Activated CD4-positive, CD25-positive, alpha-beta regulatory T cell (primary cell): ENCODE measurements around the gene NAGLU.
A peak's percentile ranks its signal among the peaks of the same experiment; 100 is the strongest.

ENCODE experiments used
- DNase-seq, 4 experiments: peaks; one replicate each; lab custom pipeline; 2025; lab: John Stamatoyannopoulos, UW

NAGLU gene

DNA sequence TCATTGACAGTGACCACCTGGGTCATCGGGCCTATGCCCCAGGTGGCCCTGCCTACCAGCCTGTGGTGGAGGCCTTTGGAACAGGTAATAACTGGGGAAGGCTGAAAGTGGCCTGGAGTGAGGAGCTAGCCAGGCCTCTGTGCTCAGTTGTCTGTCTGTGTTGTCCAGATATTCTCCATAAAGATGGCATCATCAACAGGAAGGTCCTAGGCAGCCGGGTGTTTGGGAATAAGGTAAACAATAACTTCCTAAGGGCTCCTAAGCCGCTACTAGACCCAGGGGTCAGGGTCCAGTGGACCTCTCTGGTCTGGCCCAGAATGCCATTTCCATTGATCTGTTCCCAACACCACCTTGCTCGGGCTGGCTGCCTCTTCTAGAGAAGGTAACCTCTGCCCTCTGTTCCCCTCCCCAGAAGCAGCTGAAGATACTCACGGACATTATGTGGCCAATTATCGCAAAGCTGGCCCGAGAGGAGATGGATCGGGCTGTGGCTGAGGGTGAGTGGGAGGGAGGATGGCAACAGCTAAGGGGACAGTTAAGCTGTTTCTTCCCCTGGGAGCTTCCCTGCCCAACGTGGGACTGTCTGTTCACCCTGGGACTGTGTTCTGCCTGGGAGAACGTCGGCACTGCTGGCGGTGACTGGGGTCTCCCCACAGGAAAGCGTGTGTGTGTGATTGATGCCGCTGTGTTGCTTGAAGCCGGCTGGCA, 28.9 kb downstream of the NAGLU start:
- no peak for DNase-seq

DNA sequence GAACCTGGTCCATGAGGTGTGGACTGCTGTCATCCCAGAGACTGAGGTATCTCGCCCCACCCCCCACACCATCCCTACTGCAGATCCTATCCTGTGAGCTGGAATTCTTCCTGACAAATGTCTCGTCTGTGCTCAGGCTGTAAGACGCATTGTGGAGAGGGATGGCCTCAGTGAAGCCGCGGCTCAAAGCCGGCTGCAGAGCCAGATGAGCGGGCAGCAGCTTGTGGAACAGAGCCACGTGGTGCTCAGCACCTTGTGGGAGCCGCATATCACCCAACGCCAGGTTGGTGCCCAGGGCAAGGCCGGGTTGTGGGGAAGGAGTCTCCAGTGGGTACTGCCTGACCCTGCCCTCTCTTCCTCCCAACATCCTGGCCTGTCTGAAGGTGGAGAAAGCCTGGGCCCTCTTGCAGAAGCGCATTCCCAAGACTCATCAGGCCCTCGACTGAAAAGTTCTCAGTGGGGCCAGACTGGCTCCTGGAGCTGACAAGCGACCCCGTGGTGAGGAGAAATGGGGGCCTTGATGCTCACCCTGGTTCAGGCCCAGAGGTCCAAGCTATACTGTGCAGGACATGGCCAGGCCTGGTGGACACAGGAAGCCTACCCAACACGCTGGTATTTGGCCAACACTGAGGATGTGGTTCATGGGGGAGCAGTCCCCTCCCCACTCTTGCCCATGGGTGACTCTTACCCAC, 29.6 kb downstream of the NAGLU start:
- DNase-seq: no peak

DNA sequence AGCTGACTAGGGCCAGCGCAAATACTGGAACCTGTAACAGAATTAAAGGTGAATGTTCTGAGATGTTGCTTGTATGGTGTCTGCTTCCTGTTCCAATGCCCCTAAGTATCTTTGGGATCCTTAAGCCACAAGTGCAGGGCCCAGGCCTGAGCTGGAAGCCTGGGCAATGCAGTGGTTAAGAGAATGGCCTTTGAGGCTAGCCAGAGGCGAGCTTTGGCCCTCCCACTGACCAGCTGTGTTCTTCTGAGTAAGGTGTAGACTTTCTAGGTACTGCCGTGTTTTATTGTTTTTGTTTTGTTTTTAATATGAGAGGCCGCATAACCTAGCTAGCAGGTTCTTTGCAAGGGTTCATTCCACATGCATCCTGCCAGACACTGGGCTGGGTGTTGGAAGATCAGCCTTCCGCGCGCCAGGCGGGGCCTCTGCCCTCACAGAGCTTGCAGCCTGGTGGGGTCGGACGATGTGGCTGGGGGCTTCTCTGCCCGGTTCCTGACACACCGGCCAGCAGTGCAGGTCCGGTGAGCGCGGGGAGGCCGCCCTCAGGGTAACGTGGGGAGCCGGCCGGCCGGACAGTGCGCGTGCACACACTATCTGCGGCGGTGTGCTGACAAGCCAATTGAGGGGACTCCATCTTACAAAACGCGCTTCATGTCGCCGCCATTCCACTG, 30.3 kb downstream of the NAGLU start:
- DNase-seq: no peak

DNA sequence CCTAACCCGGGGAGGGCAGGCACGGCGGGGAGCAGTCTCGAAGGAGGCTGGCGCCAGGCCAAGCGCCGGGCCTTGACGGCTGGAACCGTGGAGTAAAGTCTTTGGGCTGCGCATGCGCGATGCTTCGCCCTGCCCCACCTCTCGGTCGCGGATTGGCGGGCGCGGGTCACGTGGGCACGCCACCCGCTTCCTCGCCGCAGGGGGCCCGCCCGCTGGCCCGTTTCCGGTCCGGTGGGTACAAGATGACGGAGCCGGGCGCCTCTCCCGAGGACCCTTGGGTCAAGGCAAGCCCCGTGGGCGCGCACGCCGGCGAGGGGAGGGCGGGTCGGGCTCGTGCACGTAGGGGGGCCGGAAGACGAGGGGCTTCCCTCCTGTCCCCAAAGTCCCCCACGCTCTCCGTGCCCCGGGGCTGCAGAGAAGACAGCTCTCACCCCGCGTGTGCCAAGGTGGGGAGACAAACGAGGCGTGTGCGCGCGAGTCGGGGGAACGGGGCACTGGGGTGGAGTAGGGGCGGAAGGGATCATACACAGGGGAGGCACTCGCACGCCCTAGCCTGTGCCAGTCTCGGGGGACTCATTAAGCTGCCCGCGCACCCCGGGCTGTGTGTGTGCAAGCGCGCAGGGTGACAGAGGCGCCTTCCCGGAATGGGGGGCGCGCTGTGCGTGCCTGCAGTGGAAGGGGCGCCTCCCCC, 31.0 kb downstream of the NAGLU start, which contains the start of gene MLX:
Gene MLX, plus strand, starts transcription at position 218 of the 691 bp plus-strand sequence. Its CDS starts 25 bp downstream, at position 243.
- peak; percentile 79 to 86 (median 84) for DNase-seq

DNA sequence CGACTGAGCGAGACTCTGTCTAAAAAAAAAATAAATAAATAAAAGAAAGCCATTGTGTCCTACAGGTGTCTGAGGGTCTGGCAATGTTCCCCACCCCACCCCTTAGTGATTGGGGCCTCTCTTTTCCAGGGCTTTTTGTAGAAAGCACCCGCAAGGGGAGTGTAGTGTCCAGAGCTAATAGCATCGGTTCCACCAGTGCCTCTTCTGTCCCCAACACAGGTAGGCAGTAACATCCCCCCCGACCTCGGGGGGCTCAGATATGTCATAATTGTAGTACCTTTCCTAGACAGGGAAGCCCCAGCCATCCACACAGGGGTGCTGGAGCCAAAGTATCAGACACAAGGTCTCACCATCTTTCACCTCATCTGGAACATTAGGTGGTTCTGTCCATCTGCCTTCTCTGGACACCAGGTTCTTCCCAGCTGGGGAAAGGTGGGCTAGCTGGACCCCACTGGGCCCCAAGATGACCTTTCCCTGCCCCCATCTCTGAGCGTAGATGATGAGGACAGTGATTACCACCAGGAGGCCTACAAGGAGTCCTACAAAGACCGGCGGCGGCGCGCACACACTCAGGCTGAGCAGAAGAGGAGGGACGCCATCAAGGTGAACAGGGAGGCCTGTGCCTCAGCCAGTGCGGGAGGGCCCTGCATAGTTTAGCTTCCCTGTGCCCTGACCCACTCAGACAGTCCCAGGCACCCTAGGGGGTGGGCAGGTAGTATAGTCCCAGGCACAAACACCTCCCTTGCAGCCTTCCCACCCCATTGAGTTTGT, 32.5 kb downstream of the NAGLU start:
- no peak for DNase-seq

DNA sequence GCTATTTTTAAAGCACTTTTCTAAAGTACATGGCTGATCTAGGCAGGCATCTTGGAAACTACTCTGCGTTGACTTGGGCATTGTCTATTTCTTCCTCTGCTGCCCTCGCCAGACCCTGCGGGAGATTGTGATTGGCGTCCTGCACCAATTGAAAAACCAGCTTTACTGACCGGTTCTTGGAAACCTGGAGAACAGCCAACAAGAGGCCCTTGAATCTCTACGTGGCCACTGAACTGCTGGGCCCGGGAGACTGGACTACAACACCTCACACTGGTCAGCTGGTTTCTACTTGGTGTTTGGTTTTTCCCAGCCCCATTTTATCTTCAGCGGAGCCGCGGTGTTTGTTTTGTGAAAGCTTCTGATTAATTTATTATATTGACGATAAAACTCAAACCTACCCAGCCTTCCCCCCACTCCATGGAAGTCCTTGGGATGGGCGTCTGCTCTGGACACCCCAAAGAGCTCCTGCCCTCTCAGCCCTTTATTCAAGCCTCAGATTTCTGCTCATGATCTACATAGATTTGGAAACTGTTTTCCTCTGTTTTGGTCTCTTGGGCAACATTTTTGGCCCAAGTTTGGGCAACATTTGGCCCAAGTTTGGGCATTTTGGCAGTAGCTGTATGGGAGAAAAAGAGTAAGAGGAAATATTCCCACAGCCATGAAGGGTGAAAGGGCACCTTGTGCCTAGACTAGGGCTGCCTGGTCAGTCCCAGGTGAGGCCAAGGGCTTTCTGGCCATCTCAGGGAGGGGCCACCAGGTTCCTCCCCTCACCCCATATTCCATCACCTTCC, 35.6 kb downstream of the NAGLU start:
- no peak for DNase-seq

DNA sequence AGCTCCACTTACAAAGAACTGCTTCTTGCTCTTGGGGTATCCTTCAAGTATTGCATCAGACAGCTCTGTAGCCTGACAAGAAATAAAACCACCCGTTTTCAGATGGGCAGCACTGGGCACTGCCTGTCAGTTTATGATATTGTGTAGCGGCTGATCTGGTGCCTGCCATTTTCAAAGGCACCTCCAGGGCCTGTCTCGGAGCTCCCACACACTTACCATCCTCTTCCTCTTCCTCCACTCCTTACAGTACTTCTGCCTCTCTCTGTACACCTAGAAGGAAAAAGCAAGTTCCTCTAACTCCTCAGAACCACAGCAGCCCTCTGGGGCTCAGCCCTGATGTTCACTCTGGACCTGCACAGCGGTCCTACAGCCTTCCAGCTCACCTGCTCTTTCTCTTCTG, 37.1 kb downstream of the NAGLU start:
- no peak for DNase-seq

DNA sequence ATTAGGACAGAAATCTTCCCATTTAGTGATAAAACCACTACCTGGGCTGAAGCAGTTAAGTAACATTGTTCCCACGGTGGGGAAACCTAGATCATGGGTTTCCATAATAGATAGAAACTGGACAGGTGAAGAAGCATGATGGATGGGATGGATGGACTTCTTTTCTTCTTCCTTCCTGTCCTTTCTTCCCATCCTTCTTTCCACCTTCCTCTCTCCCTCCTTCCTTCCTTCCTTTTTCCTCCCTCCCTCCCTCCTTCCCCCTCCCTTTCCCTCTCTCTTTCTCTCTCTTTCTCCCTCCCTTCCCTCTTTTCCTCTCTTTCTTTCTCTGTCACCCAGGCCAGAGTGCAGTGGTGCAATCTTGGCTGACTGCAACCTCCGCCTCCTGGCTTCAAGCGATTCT, 38.4 kb downstream of the NAGLU start:
- no peak for DNase-seq

DNA sequence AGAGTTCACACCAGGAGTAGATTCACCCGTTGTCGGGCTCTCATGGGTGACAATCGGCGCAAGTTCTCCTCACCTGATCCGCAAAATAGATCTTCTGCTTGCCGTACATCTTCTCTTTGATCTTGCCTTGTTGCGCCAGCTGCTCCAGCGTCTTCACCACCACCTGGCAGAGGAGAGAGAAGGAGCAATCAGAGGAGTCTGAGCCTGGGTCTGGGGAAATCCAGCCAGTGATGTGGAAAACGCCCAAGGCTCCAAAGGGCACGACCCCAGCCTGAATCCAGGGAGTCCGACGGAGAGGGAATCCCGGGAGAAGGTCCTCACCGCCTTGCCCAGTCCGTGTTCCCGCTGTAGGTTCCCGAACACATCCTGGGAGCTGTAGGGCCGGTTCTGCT, 41.1 kb downstream of the NAGLU start:
- no peak for DNase-seq

DNA sequence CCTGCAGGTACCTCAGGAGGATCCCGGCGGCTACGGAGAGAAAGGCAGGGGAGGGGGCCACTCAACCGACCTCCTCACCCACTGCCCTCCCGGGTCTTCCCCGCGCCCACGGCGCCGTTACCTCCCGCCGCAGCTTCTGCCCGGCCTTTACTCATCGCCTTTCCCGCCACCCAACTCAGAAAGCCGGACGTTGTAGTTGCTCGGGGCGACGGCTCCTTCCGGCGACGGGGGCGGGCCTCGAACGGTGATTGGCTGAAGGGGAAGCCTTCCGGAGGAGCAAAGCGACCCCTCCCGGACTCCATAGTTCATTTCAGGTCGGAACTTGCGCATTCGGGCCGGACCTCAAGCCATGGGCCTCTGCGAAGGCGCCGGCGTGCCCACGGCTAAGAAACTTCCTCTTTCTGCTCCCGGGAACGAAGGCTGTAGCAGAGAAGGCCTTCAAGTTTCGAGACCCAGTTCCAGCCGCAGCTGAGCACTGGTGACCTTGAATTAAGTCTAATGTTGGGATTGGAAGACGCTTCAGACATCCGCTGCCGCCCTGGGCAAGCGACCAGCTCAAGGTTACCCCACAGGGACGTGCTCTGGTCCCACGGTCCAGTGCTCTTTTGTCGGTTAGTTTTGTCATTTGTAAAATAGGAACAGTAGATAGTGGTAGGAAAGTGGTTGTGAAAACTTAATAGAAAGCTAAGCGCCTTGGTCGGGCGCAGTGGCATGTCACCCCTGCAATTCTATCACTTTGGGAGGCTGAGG, 41.7 kb downstream of the NAGLU start, which contains the start of gene PSMC3IP:
Gene PSMC3IP, minus strand, starts transcription at position 198 of the 750 bp plus-strand sequence. Its CDS starts 43 bp downstream, at position 155.
- DNase-seq: peak; percentile 84 to 87 (median 84)

DNA sequence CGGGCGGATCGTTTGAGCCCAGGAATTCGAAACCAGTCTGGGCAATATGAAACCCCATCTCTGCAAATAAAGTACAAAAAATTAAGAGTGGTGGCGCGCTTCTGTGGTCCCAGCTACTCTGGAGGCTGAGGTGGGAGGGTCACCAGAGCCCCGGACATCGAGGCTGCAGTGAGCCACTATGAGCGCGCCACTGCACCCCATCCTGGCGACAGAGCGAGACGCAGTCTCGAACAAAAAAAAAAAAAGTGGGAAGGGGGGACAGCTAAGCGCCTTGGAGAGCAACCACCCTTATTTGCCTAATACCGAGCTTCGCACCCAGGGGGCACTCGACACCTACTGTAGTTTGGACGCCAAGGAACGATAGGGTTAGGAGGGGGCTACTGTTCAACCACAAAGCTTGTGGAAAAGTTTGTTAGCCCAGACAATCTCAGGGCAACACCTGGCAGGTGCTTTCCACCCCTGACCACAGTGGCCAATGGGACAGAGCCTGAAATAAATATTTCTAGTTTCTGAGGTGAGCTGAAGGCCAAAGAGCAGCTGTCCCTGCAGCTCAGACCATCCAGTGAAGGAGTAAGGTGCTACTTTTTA, 42.3 kb downstream of the NAGLU start:
- DNase-seq: peak; percentile 28 to 60 (median 36)

DNA sequence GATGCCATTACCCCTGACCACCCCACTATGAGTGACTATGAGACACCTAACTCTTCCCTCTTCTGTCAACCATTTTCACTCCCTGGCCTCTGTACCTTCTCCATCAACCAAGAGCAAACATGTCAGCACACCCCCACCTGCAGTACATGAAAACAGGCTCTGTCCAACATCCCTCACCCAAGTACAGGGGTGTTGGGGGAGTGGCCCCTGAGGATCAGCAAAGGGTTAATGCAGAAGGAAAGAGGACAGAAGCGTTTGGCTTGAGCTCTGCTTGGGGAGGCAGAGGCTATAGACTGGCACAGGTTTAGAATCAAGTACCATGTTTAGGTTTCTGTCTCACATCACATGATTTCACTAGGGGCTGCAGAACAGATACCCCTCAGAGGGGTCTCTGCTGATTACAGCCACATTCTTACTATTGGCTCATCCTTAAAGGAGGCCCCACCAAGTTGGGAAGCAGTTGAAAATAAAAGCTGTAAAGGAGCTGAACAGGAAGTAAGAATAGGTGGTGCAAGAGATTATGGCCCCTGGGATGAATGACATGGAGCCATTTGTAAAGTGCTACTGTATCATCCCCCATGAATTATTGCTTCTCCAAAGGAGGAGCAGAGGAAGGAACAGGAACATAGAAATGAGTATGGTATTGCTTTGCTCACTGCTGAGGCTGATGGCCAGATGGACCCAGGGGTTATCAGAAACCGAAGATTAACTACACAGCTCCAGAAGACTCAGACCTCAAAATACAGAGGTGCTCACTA, 43.9 kb downstream of the NAGLU start:
- DNase-seq: no peak

DNA sequence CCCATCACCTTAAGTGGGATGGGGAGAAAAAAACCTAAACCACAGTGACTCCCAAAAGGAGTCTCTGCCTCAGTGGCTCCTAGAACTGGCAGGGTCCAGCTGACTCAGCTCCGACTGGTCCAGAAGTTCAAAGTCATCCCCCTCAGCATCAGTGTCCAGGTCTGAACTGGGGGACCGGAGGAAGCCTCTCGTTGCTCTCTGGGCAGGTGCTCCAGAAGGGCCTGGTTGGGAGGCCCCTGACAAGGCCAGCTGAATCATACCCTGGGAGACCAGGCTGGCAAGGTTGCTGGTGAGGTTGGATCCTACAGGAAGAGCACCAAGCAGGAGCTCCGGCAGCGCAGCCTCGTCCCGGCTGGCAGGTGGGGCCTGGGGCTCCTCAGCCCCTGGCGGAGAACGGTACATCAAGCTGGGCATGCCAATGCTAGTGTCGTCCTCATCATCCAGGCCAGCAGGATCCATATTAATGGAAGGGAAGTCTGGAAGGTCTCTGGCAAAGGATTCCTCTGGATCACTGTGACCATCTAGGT, 45.8 kb downstream of the NAGLU start:
- DNase-seq: no peak

DNA sequence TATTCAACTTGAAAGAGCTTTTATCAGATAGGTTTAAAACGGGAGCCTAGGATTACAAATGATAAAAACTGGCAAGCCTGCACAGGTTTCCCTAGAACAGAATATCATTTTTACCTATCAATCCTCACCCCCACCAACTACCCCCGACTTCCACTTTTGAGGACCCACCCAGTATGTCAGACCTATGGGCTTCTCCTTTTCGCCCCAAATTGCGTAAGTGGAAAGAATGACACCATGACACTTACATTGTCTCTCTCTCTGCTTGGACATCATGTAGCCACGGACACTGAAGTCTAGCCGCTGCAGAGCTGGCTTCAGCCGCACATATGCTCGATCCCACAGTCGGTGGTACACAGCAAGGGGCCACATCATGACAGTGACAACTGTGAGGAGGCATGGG, 48.8 kb downstream of the NAGLU start:
- DNase-seq: no peak

DNA sequence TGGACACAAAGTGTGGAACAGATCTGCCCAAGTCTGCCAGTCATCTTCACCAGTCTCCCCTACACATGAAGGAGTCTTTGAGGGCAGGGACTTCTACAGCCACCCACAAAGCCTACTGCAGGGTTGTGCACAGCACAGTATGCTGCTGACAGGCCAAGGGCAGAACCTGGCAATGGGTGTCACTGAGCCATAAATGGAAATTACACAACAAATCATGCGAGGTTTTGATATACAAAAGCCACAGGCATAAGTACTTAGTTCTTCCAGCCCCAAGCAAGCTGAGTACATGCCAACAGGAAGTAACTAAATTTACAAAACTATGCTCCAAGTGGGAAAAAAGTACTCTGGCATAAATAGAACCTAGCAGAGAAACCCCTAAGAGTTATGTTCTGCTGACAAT, 49.3 kb downstream of the NAGLU start:
- no peak for DNase-seq

DNA sequence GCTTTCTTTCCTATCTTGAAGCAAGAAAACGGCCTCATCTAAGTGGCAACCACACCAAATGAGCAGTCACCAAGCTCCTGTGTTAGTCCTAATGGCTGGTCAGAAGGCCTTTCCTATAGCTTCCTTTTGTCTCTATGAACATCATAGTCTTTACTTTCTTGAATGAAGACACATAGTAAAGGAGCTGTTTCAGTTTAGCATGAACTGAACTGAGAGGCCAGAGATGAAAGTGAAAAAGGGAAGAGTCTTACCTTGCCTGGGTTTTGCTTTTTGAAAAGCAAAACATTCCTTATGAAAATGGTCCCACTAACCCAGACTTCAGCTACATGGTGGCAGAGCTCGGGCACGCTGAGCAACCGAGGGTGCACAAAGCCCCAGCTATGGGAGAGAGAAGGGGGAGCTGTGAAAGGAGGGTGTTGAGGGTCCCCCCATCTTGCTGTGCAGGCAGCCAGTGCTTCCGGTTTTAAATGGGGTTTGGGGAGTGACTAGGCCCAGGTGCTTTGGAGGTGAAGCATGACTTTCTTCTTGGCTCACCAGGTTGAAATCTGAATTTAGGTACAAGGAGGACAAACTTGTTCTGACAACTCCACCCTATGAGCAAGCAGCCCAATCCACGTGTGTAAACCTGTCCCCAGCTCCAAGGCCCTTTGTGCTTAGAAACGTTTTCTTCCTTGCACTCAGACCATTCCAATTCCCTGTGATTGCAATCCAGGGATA, 50.6 kb downstream of the NAGLU start:
- no peak for DNase-seq

DNA sequence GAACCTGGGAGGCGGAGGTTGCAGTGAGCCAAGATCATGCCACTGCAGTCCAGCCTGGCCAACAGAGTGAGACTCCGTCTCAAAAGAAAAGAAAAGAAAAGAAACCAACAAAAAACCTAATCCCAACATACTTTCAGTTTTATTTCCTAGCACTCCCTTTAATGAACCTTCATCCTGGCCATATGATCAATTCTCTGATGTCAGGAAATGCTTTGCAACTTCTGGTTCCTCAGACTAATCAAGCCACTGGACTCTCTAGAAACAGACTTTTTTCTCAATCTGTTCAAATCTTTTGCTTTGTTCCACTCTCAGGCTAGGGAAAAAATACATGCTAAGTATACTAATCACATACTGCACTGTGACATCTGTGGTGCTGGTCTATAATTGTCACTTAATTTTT, 54.8 kb downstream of the NAGLU start:
- no peak for DNase-seq

DNA sequence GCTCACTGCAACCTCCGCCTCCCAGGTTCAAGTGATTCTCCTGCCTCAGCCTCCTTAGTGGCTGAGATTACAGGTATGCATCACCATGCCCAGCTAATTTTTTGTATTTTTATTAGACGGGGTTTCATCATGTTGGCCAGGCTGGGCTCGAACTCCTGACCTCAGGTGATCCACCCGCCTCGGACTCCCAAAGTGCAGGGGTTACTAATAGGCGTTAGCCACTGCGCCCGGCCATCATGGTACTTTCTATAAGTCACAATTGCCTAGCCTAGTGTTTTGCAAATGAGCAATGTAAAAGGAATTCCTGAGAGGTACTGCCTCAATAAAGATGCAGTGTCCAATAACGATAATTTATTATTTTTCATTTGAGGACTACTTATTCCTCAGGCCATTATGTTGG, 55.4 kb downstream of the NAGLU start:
- DNase-seq: no peak
